BJ (cell line): ENCODE data around the gene LGALS3. TPM values are rescaled to one million over a fixed set of nuclear protein-coding genes. Genes with fewer than 3 reads are reported as not detected.

ENCODE experiments used
- CTCF ChIA-PET: fragments of 350-600 bp; formaldehyde crosslinking; extraction: SDS; loops from one replicate; lab custom pipeline; 2021; ENCODE audit warnings: antibody characterized with exemption, inconsistent platforms; lab: Yijun Ruan, JAX
- POLR2A ChIA-PET: fragments of 300-600 bp; sonication (Branson Sonifier 250); formaldehyde crosslinking; extraction: SDS; loops from one replicate; lab custom pipeline; 2021; ENCODE audit warnings: antibody characterized with exemption; lab: Charles Lee
- DNase-seq: peaks from one replicate; pipeline ENCODE4 v3.0.0-alpha.2; 2011; ENCODE audit warnings: low read depth
- H3K27me3 ChIP-seq: 2 replicates; pipeline ENCODE4 v1.6.0; 2011; ENCODE audit warnings: low read length; ENCODE audit not compliant: control insufficient read depth, insufficient read depth
- H3K36me3 ChIP-seq: 2 replicates; pipeline ENCODE4 v1.5.1; 2011; ENCODE audit warnings: low read length; ENCODE audit not compliant: control insufficient read depth, insufficient read depth
- H3K4me3 ChIP-seq: 2 replicates; pipeline ENCODE4 v1.5.1; 2011; ENCODE audit warnings: low read depth, mild to moderate bottlenecking, control low read depth, low read length
- CTCF ChIP-seq: IDR thresholded peaks from 2 replicates; pipeline ENCODE4 v1.5.1; 2011; ENCODE audit warnings: low read depth, mild to moderate bottlenecking, control low read depth, inconsistent platforms, low read length, moderate library complexity; ENCODE audit not compliant: insufficient read depth
- polyA plus RNA-seq: library from polyadenylated mRNA; depleted of rRNA; stranded (reverse); fragments of >200 nt; gene quantifications from 2 replicates; pipeline ENCODE4 v1.2.3, GENCODE V29; 2011

LGALS3 gene
- polyA plus RNA-seq, 1 experiment = 182 TPM

DNA sequence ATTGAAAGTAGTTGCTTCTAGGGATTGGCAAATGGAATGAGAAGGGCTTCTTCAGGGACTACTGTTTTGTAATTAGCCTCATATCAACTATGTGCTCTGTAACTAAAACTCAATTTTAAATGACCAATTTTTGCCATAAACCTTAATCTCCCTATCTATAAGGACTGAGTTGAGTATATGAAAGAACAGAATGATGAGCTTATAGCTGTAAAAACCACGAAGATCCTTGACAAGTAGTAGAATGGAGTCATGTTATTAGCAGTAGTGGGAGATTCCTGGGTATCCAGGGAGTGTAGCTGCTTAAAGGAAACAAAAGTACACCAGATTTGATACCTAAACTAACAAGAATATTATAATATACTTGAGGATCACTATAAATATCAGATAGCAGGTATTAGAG, 28.0 kb downstream of the LGALS3 start:
- Histone ChIP-seq H3K4me3 (no peak overlapping the region), H3K27me3 (no peaks in the 10 kb centered on the region), H3K36me3 (no peaks in the 10 kb centered on the region; the same call in 1 of the 2 replicates)
- DNase-seq = no peak
- POLR2A ChIA-PET = no interaction called here
- CTCF ChIA-PET = interaction anchor here (1.0 to 6.2 kb wide), 6 partner anchors 11 to 68 kb away, joined by 3 to 69 read pairs (median 6); no protein-coding TSS in a partner anchor
- TF ChIP-seq CTCF = no peak

DNA sequence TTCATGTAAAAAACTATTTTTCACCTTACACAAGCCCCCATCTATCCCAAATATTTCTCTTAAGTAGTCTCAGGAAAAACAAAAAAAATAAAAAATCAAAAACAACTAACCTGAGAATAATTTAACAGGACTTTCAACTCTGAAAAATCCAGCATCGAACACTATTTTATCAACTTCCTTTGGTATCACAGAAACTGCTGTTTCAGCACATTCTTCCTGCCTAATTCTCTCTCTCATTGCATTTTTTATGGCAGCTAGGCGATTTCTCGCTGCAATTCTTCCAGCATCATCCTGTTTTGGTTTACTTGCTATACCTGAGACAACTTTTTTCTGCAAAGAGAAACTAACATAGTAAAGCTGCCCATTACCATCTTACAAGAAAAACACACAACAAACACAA, 29.4 kb downstream of the LGALS3 start:
- DNase-seq = no peak
- ChIA-PET CTCF (interaction anchor here (1.1 to 6.2 kb wide), 3 partner anchors 56 to 70 kb away, joined by 3 to 69 read pairs (median 65); no protein-coding TSS in a partner anchor), POLR2A (no interaction called here)
- no peak for TF ChIP-seq CTCF
- Histone ChIP-seq H3K36me3 (no peaks in the 10 kb centered on the region; the same call in 1 of the 2 replicates), H3K4me3 (no peak overlapping the region), H3K27me3 (no peaks in the 10 kb centered on the region)

DNA sequence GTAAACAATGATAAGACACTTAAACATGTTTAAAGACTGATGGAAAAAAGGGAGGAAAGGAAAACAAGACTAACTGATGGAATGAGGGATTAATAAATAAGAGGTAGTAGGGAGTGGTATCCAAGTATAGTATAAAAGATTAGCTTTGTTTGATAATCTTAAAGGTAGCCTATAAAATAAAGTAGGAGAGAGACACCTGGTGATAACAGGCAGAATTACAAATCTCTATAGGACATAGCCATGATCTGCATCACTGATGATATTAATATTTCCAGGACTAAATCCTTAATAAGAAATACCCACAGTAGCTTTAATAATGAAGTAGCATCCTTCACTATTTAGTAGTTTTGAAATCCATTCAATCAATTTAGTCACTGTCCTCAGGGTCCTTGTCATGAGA, 31.9 kb downstream of the LGALS3 start:
- ChIA-PET POLR2A (no interaction called here), CTCF (interaction anchor here (0.6 to 6.2 kb wide), 21 partner anchors 10 to 605 kb away, joined by 3 to 69 read pairs (median 5); partner anchors contain the start of genes MAPK1IP1L, SOCS4 and WDHD1)
- TF ChIP-seq CTCF = peak; percentile 52
- H3K4me3 ChIP-seq = no peak overlapping the region
- H3K27me3 ChIP-seq = no peaks in the 10 kb centered on the region
- no peaks in the 10 kb centered on the region for H3K36me3 ChIP-seq
- no peak for DNase-seq

- no peak for DNase-seq
- no peak for TF ChIP-seq CTCF
- Histone ChIP-seq H3K4me3 (no peak overlapping the region), H3K27me3 (no peaks in the 10 kb centered on the region), H3K36me3 (no peaks in the 10 kb centered on the region)
- ChIA-PET CTCF (interaction anchor here (0.9 to 1.5 kb wide), 4 partner anchors 9 to 80 kb away, joined by 3 to 5 read pairs (median 3); no protein-coding TSS in a partner anchor), POLR2A (no interaction called here)
Observed at GRCh38 chr14:55170526-55170925, 41.5 kb downstream of the LGALS3 start.

GRCh38 chr14:55180006-55180405, 51.0 kb downstream of the LGALS3 start:
- H3K27me3 ChIP-seq = no peaks in the 10 kb centered on the region
- ChIA-PET CTCF (interaction anchor here (1.0 kb wide), 1 partner anchor 90 kb away, joined by 3 read pairs; no protein-coding TSS in a partner anchor), POLR2A (no interaction called here)
- H3K4me3 ChIP-seq = no peak overlapping the region
- TF ChIP-seq CTCF = no peak
- no peaks in the 10 kb centered on the region for H3K36me3 ChIP-seq
- DNase-seq = no peak
